Fibroblast of lung (primary cell): ENCODE data around the gene EPB41L1. TPM values are rescaled to one million over a fixed set of nuclear protein-coding genes. Genes with fewer than 3 reads are reported as not detected.
"Not testable (repeated sequence)": the region's sequence is repeated elsewhere in the genome, so short reads cannot be mapped to it uniquely, and the experiment has no call there.

Experiments
- DNase-seq, 2 donors: peaks; one replicate each; pipeline versions ENCODE4 v3.0.0 to v3.0.0-alpha.2; 2010; ENCODE audit warnings: low read depth in 2 of 2
- H2AFZ ChIP-seq: 2 replicates; pipeline ENCODE4 v1.5.1; 2012; ENCODE audit warnings: low read length, control low read depth, inconsistent platforms
- H3K27ac ChIP-seq: 2 replicates; pipeline ENCODE4 v1.5.1; 2011; ENCODE audit warnings: low read length, control low read depth; ENCODE audit not compliant: insufficient read depth
- H3K27me3 ChIP-seq: 2 replicates; pipeline ENCODE4 v1.5.1; 2011; ENCODE audit warnings: mild to moderate bottlenecking, low read length; ENCODE audit not compliant: control insufficient read depth, insufficient read depth
- H3K36me3 ChIP-seq: 2 replicates; pipeline ENCODE4 v1.5.1; 2011; ENCODE audit warnings: low read length; ENCODE audit not compliant: control insufficient read depth, insufficient read depth
- H3K4me1 ChIP-seq: 2 replicates; pipeline ENCODE4 v1.5.1; 2011; ENCODE audit warnings: low read length; ENCODE audit not compliant: control insufficient read depth, insufficient read depth; ENCODE audit errors: extremely low read depth
- H3K4me2 ChIP-seq: 2 replicates; pipeline ENCODE4 v1.5.1; 2011; ENCODE audit warnings: low read length, control low read depth; ENCODE audit not compliant: insufficient read depth; ENCODE audit errors: extremely low read depth
- H3K4me3 ChIP-seq, 4 experiments: fragments of 200-600 bp in 1 of 4; sonication (generic) in 1 of 4; replicated peaks in 1 of 4; 2 replicates each; pipeline ENCODE4 v1.5.1; 2011 to 2016; ENCODE audit warnings: low read length in 4 of 4, low read depth in 3 of 4, mild to moderate bottlenecking in 3 of 4, control low read depth in 2 of 4, inconsistent platforms in 1 of 4, mixed read lengths in 1 of 4; ENCODE audit not compliant: insufficient read depth in 1 of 4; ENCODE audit errors: control extremely low read depth in 1 of 4
- H3K79me2 ChIP-seq: 2 replicates; pipeline ENCODE4 v1.5.1; 2012; ENCODE audit warnings: mild to moderate bottlenecking, low read length, inconsistent platforms; ENCODE audit not compliant: control insufficient read depth, insufficient read depth
- H3K9ac ChIP-seq: 2 replicates; pipeline ENCODE4 v1.5.1; 2011; ENCODE audit warnings: mild to moderate bottlenecking, low read length, control low read depth; ENCODE audit not compliant: insufficient read depth
- H3K9me3 ChIP-seq: 2 replicates; pipeline ENCODE4 v1.5.1; 2012; ENCODE audit warnings: low read depth, low read length; ENCODE audit not compliant: control insufficient read depth, insufficient read depth
- H4K20me1 ChIP-seq: 2 replicates; pipeline ENCODE4 v1.5.1; 2011; ENCODE audit warnings: low read length; ENCODE audit not compliant: control insufficient read depth, insufficient read depth; ENCODE audit errors: extremely low read depth
- EZH2 ChIP-seq: IDR thresholded peaks from 2 replicates; pipeline ENCODE4 v1.5.1; 2012; ENCODE audit warnings: low read length, control low read depth, mild to moderate bottlenecking; ENCODE audit errors: missing control alignments
- polyA plus RNA-seq, 2 donors: library from polyadenylated mRNA; depleted of rRNA in 1 of 2; stranded (reverse) in 1 of 2; unstranded in 1 of 2; fragments of >200 nt; gene quantifications; 2 replicates each; pipeline ENCODE4 v1.2.1, GENCODE V29; 2011 to 2012; ENCODE audit warnings: missing spikeins in 1 of 2
- total RNA-seq: library from RNA; depleted of rRNA; stranded (reverse); fragments of >200 nt; gene quantifications from 2 replicates; pipeline ENCODE4 v1.2.1, GENCODE V29; 2014
- TF ChIP-seq, protein P1 (sequence below), 2 donors: IDR thresholded peaks in 1 of 2; conservative IDR thresholded peaks in 1 of 2; 1 replicate in 1 of 2; 2 replicates in 1 of 2; pipeline ENCODE4 v1.5.1; 2011 to 2012; ENCODE audit warnings: low read length in 2 of 2, control low read depth in 1 of 2, inconsistent platforms in 1 of 2, low read depth in 1 of 2, mild to moderate bottlenecking in 1 of 2

EPB41L1 gene
- total and polyA plus RNA-seq, 2 donors (not counting 1 experiment from before 2014, with no cell fraction given), result 16.2 to 17.0 TPM

GRCh38 chr20:36135159-36135558, 19.4 kb upstream of the EPB41L1 start:
- no peak for TF ChIP-seq EZH2
- TF ChIP-seq, protein P1, sequence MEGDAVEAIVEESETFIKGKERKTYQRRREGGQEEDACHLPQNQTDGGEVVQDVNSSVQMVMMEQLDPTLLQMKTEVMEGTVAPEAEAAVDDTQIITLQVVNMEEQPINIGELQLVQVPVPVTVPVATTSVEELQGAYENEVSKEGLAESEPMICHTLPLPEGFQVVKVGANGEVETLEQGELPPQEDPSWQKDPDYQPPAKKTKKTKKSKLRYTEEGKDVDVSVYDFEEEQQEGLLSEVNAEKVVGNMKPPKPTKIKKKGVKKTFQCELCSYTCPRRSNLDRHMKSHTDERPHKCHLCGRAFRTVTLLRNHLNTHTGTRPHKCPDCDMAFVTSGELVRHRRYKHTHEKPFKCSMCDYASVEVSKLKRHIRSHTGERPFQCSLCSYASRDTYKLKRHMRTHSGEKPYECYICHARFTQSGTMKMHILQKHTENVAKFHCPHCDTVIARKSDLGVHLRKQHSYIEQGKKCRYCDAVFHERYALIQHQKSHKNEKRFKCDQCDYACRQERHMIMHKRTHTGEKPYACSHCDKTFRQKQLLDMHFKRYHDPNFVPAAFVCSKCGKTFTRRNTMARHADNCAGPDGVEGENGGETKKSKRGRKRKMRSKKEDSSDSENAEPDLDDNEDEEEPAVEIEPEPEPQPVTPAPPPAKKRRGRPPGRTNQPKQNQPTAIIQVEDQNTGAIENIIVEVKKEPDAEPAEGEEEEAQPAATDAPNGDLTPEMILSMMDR (conservative IDR thresholded peaks at IDR 0.05 in 1 of 2, IDR thresholded peaks at IDR 0.05 in 1 of 2; ENCODE audit: low read depth in 1 of 2, low read length in 2 of 2), result no peak
- H2AFZ ChIP-seq, result no peak overlapping the region
- H3K4me1 ChIP-seq, result no peaks in the 10 kb centered on the region
- H3K4me3 ChIP-seq, result no peak overlapping the region
- no peaks in the 10 kb centered on the region for H3K27me3 ChIP-seq
- DNase-seq, result no peak
- H4K20me1 ChIP-seq, result no peaks in the 10 kb centered on the region
- H3K79me2 ChIP-seq, result no peaks in the 10 kb centered on the region
- H3K4me2 ChIP-seq, result no peak overlapping the region
- no peak overlapping the region for H3K9ac ChIP-seq
- H3K36me3 ChIP-seq, result no peaks in the 10 kb centered on the region
- H3K27ac ChIP-seq, result no peak overlapping the region
- no peaks in the 10 kb centered on the region for H3K9me3 ChIP-seq

- Histone ChIP-seq H3K27me3 (no peaks in the 10 kb centered on the region), H3K4me2 (no peak overlapping the region), H3K27ac (no peak overlapping the region), H3K79me2 (no peaks in the 10 kb centered on the region), H3K36me3 (no peaks in the 10 kb centered on the region), H3K9me3 (no peaks in the 10 kb centered on the region), H3K4me1 (no peaks in the 10 kb centered on the region), H3K4me3 (no peak overlapping the region), H2AFZ (no peak overlapping the region), H3K9ac (no peak overlapping the region), H4K20me1 (no peaks in the 10 kb centered on the region)
- no peak for DNase-seq
- TF ChIP-seq, protein P1 (conservative IDR thresholded peaks at IDR 0.05 in 1 of 2, IDR thresholded peaks at IDR 0.05 in 1 of 2; ENCODE audit: low read depth in 1 of 2, low read length in 2 of 2), result no peak
- no peak for TF ChIP-seq EZH2
Observed at GRCh38 chr20:36135821-36136220, 18.7 kb upstream of the EPB41L1 start.

GRCh38 chr20:36137313-36137712, 17.2 kb upstream of the EPB41L1 start:
- DNase-seq, H3K79me2 ChIP-seq, H3K4me2 ChIP-seq, H2AFZ ChIP-seq, H3K27me3 ChIP-seq, H3K4me1 ChIP-seq, H3K36me3 ChIP-seq, H3K4me3 ChIP-seq, H3K27ac ChIP-seq, H3K9me3 ChIP-seq, H4K20me1 ChIP-seq, H3K9ac ChIP-seq: not testable (repeated sequence)
